ENCODE data around the gene CDRT4. TPM values are rescaled to one million over a fixed set of nuclear protein-coding genes. Genes with fewer than 3 reads are reported as not detected.

The CDRT4 gene
- total and polyA plus RNA-seq, 10 of the 15 experiments (the other 5 are each of a cell fraction or from before 2014, with no cell fraction given) = 0.11 to 1.3 (median 0.51) TPM; not detected in 3

GRCh38 chr17:15432807-15433611 lies 34.4 kb downstream of the CDRT4 start:
- intact Hi-C loops (cut with micrococcal nuclease; ENCODE audit: unreplicated experiment) = no loop called here
- Histone ChIP-seq H3K79me2 (ENCODE audit: control insufficient read depth, insufficient read depth, low read length) (no peaks in the 10 kb centered on the region), H3K27me3 (replicated peaks in 1 of 2; ENCODE audit: control insufficient read depth in 2 of 2, insufficient read depth in 2 of 2, low read length in 1 of 2) (no peaks in the 10 kb centered on the region), H3K4me2 (ENCODE audit: control insufficient read depth, insufficient read depth) (no peak overlapping the region), H3K9me3 (replicated peaks; ENCODE audit: control insufficient read depth, insufficient read depth, low read length) (no peaks in the 10 kb centered on the region; the same call in 2 of the 3 replicates), H3K9ac (ENCODE audit: control insufficient read depth, insufficient read depth, low read length) (no peak overlapping the region), H3K36me3 (ENCODE audit: control insufficient read depth in 2 of 2, insufficient read depth in 2 of 2, low read length in 1 of 2) (no peaks in the 10 kb centered on the region), H3K4me3 (no peak overlapping the region), H3K27ac (ENCODE audit: control insufficient read depth, insufficient read depth) (no peak overlapping the region), H4K20me1 (ENCODE audit: control insufficient read depth, insufficient read depth) (no peaks in the 10 kb centered on the region), H2AFZ (ENCODE audit: control insufficient read depth, low read depth, low read length) (no peak overlapping the region), H3K4me1 (ENCODE audit: control insufficient read depth, insufficient read depth, low read length) (no peaks in the 10 kb centered on the region)
- CTCF ChIA-PET = no interaction called here
- FAIRE-seq = no peak
- RAD21 ChIA-PET (ENCODE audit: unreplicated experiment) = no interaction called here
- POLR2A ChIA-PET = no interaction called here
- DNase-seq (ENCODE audit: low read depth, low spot score) = no peak
- SMC1A ChIA-PET (ENCODE audit: uncharacterized antibody, unreplicated experiment) = no interaction called here
- WGBS (ENCODE audit: insufficient coverage, insufficient replicate concordance, low lambda C conversion rate, missing lambda C conversion rate) = 17% methylated on average over 6 of the region's 6 CpGs
- in situ Hi-C loops (cut with MboI) = no loop called here
- BruUV-seq (replicated peaks) = no TSS peak
- no peak for ATAC-seq
- no peak for TF ChIP-seq RAD21 (IDR thresholded peaks at IDR 0.05; ENCODE audit: insufficient read depth, low read depth, low read length)
- no peak for TF ChIP-seq KAT2A (conservative IDR thresholded peaks at IDR 0.05; ENCODE audit: control insufficient read depth, low read depth, low read length)
- TF ChIP-seq MYC (IDR thresholded peaks at IDR 0.05; ENCODE audit: insufficient read depth, insufficient read length, insufficient replicate concordance, low read length, severe bottlenecking) = no peak
- no peak for TF ChIP-seq KDM1A (IDR thresholded peaks at IDR 0.05; ENCODE audit: borderline replicate concordance)
- no peak for TF ChIP-seq HSF1 (IDR thresholded peaks at IDR 0.05; ENCODE audit: low read depth, low read length)
- no peak for TF ChIP-seq PRDM15 (CRISPR knock-in tag; IDR thresholded peaks at IDR 0.05)
- TF ChIP-seq NFYA (IDR thresholded peaks at IDR 0.05; ENCODE audit: borderline replicate concordance, low read depth, low read length) = no peak
- TF ChIP-seq SREBF2 (IDR thresholded peaks at IDR 0.05; ENCODE audit: low read length) = no peak
- no peak for TF ChIP-seq REST (IDR thresholded peaks at IDR 0.05; ENCODE audit: low read depth, low read length)
- no peak for TF ChIP-seq RB1 (IDR thresholded peaks at IDR 0.05; ENCODE audit: borderline replicate concordance)
- no peak for TF ChIP-seq E4F1 (IDR thresholded peaks at IDR 0.05; ENCODE audit: borderline replicate concordance, partially characterized antibody)
